ENCODE data around the gene ZCWPW2. TPM values are rescaled to one million over a fixed set of nuclear protein-coding genes. Genes with fewer than 3 reads are reported as not detected.

The ZCWPW2 gene
- total and polyA plus RNA-seq, 9 of the 15 experiments (the other 6 are each of a cell fraction or from before 2014, with no cell fraction given) = 0.10 to 0.77 (median 0.44) TPM

GRCh38 chr3:28406241-28406640 is 57.7 kb downstream of the ZCWPW2 start:
- no peaks in the 10 kb centered on the region for H3K9me1 ChIP-seq (ENCODE audit: control insufficient read depth, insufficient read depth, low read length)
- no TSS peak for BruUV-seq (replicated peaks)
- WGBS (ENCODE audit: insufficient coverage, low coverage, missing lambda C conversion rate) = 0% methylated on average over 1 of the region's 1 CpG
- no peak overlapping the region for H3K9ac ChIP-seq (ENCODE audit: insufficient read depth in 1 of 2, low read depth in 2 of 2, low read length in 2 of 2)
- no peak overlapping the region for H3K4me2 ChIP-seq (ENCODE audit: insufficient read depth, low read length)
- intact Hi-C loops (cut with micrococcal nuclease) = no loop called here
- no peak overlapping the region for H3K27ac ChIP-seq (ENCODE audit: extremely low read depth, low read depth, low read length)
- FAIRE-seq (no peak), ATAC-seq (no peak), DNase-seq (ENCODE audit: extremely low read depth in 1 of 4, low spot score in 3 of 4) (no peak)
- H3K4me3 ChIP-seq = no peak overlapping the region
- H3K27me3 ChIP-seq (ENCODE audit: control insufficient read depth in 2 of 2, insufficient read depth in 2 of 2, low read length in 2 of 2) = no peaks in the 10 kb centered on the region
- no peaks in the 10 kb centered on the region for H3K4me1 ChIP-seq (replicated peaks in 1 of 2; ENCODE audit: control insufficient read depth in 2 of 2, insufficient read depth in 2 of 2, low read length in 2 of 2)
- H2AFZ ChIP-seq (ENCODE audit: low read depth, low read length) = no peak overlapping the region
- in situ Hi-C loops (cut with MboI) = no loop called here
- no peaks in the 10 kb centered on the region for H4K20me1 ChIP-seq (replicated peaks; ENCODE audit: control insufficient read depth, insufficient read depth, low read length)
- no peaks in the 10 kb centered on the region for H3K79me2 ChIP-seq (ENCODE audit: control insufficient read depth, insufficient read depth, low read length)
- ChIA-PET POLR2A (no interaction called here), CTCF (ENCODE audit: low intra/inter-chr PET ratio) (no interaction called here)
- H3K9me3 ChIP-seq (replicated peaks; ENCODE audit: control insufficient read depth, insufficient read depth, low read depth, low read length) = no peaks in the 10 kb centered on the region
- TF ChIP-seq SMARCB1 (IDR thresholded peaks at IDR 0.05; ENCODE audit: insufficient read length, low read depth) (no peak), NUFIP1 (IDR thresholded peaks at IDR 0.05; ENCODE audit: partially characterized antibody) (no peak), SREBF1 (IDR thresholded peaks at IDR 0.05; ENCODE audit: borderline replicate concordance, low read depth, low read length) (no peak), ZNF217 (CRISPR knock-in tag; IDR thresholded peaks at IDR 0.05) (no peak), JUN (IDR thresholded peaks at IDR 0.05; ENCODE audit: borderline replicate concordance, low read depth, low read length) (no peak), JUN (CRISPR knock-in tag; IDR thresholded peaks at IDR 0.05; ENCODE audit: borderline replicate concordance) (no peak), TGIF2 (CRISPR knock-in tag; IDR thresholded peaks at IDR 0.05) (no peak), CBFB (CRISPR knock-in tag; IDR thresholded peaks at IDR 0.05) (no peak), U2AF1 (optimal IDR thresholded peaks at IDR 0.05; ENCODE audit: low read depth, low read length) (no peak), RAD21 (CRISPR knock-in tag; conservative IDR thresholded peaks at IDR 0.05 in 1 of 2, IDR thresholded peaks at IDR 0.05 in 1 of 2) (no peak)
- TF ChIP-seq, protein P1, sequence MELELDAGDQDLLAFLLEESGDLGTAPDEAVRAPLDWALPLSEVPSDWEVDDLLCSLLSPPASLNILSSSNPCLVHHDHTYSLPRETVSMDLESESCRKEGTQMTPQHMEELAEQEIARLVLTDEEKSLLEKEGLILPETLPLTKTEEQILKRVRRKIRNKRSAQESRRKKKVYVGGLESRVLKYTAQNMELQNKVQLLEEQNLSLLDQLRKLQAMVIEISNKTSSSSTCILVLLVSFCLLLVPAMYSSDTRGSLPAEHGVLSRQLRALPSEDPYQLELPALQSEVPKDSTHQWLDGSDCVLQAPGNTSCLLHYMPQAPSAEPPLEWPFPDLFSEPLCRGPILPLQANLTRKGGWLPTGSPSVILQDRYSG (tag; conservative IDR thresholded peaks at IDR 0.05; ENCODE audit: low read depth) = no peak
- no peaks in the 10 kb centered on the region for H3K36me3 ChIP-seq (ENCODE audit: control insufficient read depth, insufficient read depth, low read length)
